SK-N-MC (cell line): Measurements from ENCODE around the gene NOC2L.

Experiments used
- EZH2 ChIP-seq: fragments of 200-600 bp; sonication (generic); IDR thresholded peaks from one replicate; pipeline ENCODE4 v1.6.1; 2017; ENCODE audit warnings: antibody characterized with exemption
- POLR2AphosphoS5 ChIP-seq: IDR thresholded peaks from 2 replicates; pipeline ENCODE4 v1.6.1; 2012; ENCODE audit warnings: mild to moderate bottlenecking, low read depth, low read length, borderline replicate concordance

DNA sequence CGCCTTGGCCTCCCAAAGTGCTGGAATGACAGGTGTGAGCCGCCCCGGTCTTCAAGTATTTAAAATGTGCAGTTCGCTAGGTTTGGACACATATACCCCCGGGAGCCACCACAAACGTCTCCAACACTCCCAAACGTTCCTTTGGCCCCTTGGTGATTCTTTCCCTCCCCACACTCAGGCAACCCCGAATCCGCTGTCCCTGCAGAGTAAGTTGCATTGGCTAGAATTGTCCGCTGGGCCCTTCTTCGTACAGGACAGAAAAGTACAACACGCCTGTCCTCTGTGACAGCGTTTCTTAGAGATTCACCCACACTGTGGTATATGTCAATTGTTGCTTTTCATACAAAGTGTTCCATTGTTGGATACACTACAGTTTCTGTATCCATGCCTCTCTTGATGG lies 26.1 kb upstream of the NOC2L start:
- TF ChIP-seq EZH2 (no peak), POLR2AphosphoS5 (no peak)
